Measurements from ENCODE around the gene TLCD1. TPM values are rescaled to one million over a fixed set of nuclear protein-coding genes. Genes with fewer than 3 reads are reported as not detected.

Gene TLCD1
- total RNA-seq, 3 donors from 2014 or later = 4.8 to 21.3 (median 16.8) TPM

- Histone ChIP-seq H3K36me3 (ENCODE audit: low read depth) (no peaks in the 10 kb centered on the region), H3K4me3 (no peak overlapping the region), H3K4me1 (ENCODE audit: low read depth) (peaks cover 5% of the 10 kb centered on the region), H3K9me3 (no peaks in the 10 kb centered on the region)
- intact Hi-C loops (cut with DNase I, micrococcal nuclease) = loop anchor here in 1 of 2 donors (10.0 kb wide), 1 partner anchor 159 kb away; no protein-coding TSS in a partner anchor
- no peak for DNase-seq
- no peak for ATAC-seq
- no peak for TF ChIP-seq CTCF (IDR thresholded peaks at IDR 0.05)
These were observed 30.2 kb upstream of the TLCD1 start for GRCh38 chr17:28756049-28756804.

- ATAC-seq (no peak), DNase-seq (no peak)
- H3K4me1 ChIP-seq (ENCODE audit: low read depth) = no peaks in the 10 kb centered on the region
- no peaks in the 10 kb centered on the region for H3K9me3 ChIP-seq
- no peak overlapping the region for H3K4me3 ChIP-seq
- intact Hi-C loops (cut with DNase I, micrococcal nuclease) = loop anchor here in 1 of 2 donors (10.0 kb wide), 1 partner anchor 159 kb away; no protein-coding TSS in a partner anchor
- TF ChIP-seq CTCF (IDR thresholded peaks at IDR 0.05) = no peak
- no peaks in the 10 kb centered on the region for H3K36me3 ChIP-seq (ENCODE audit: low read depth)
These were observed 29.5 kb upstream of the TLCD1 start for GRCh38 chr17:28755486-28755885.

GRCh38 chr17:28751600-28752366 lies 25.8 kb upstream of the TLCD1 start:
- DNase-seq = no peak
- intact Hi-C loops (cut with DNase I, micrococcal nuclease) = loop anchor here in 1 of 2 donors (10.0 kb wide), 1 partner anchor 163 kb away; no protein-coding TSS in a partner anchor
- no peak for TF ChIP-seq CTCF (IDR thresholded peaks at IDR 0.05)
- no peak for ATAC-seq
- no peaks in the 10 kb centered on the region for H3K36me3 ChIP-seq (ENCODE audit: low read depth)
- no peak overlapping the region for H3K4me3 ChIP-seq
- H3K9me3 ChIP-seq = no peaks in the 10 kb centered on the region
- peaks cover 21% of the 10 kb centered on the region for H3K4me1 ChIP-seq (ENCODE audit: low read depth)

GRCh38 chr17:28750178-28751047 lies 24.4 kb upstream of the TLCD1 start:
- intact Hi-C loops (cut with DNase I, micrococcal nuclease) = loop anchor here in 1 of 2 donors (10.0 kb wide), 1 partner anchor 164 kb away; no protein-coding TSS in a partner anchor
- ATAC-seq (peak; percentile 71), DNase-seq (peak; percentile 93 to 99 (median 96))
- H3K4me3 ChIP-seq = no peak overlapping the region
- TF ChIP-seq CTCF (IDR thresholded peaks at IDR 0.05) = peak; percentile 99
- no peaks in the 10 kb centered on the region for H3K36me3 ChIP-seq (ENCODE audit: low read depth)
- H3K9me3 ChIP-seq = no peaks in the 10 kb centered on the region
- peaks cover 34% of the 10 kb centered on the region for H3K4me1 ChIP-seq (ENCODE audit: low read depth)

Measured in mucosa of descending colon (tissue), 3 donors.